Hepatocyte (in vitro differentiated cells): ENCODE data around the gene LRRK1.

Experiments
- CTCF ChIP-seq: fragments of 200-600 bp; sonication (generic); IDR thresholded peaks from 2 replicates; pipeline ENCODE4 v1.5.1; 2016; ENCODE audit warnings: antibody characterized with exemption, mild to moderate bottlenecking; ENCODE audit not compliant: poor library complexity
- EZH2 ChIP-seq: fragments of 200-600 bp; sonication (generic); IDR thresholded peaks from 2 replicates; pipeline ENCODE4 v1.6.1; 2016; ENCODE audit warnings: antibody characterized with exemption, mild to moderate bottlenecking, borderline replicate concordance
- EZH2phosphoT487 ChIP-seq: fragments of 200-600 bp; sonication (generic); IDR thresholded peaks from one replicate; pipeline ENCODE4 v1.6.1; 2018; ENCODE audit warnings: antibody characterized with exemption, mild to moderate bottlenecking, low read depth, moderate library complexity; ENCODE audit not compliant: unreplicated experiment, severe bottlenecking

DNA sequence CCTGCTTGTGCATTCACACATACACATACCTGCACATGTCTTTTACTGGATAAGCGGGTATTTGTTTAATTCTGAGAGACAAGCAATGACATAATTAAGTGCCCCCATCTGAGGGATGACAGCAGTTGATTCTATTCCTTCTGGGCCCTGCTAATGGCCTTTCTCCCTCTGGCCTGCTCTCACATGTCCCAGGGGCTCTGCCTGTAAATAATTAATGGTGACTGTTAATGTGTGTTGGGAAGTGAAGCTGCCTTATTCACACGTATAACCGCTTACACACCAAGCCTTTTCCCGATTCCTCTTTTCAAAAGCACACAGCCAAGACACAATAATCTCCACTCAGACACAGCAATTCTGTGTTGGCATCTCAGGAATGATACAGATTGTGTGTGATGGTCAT lies 47.8 kb downstream of the LRRK1 start:
- no peak for TF ChIP-seq CTCF
- TF ChIP-seq EZH2, result no peak
- no peak for TF ChIP-seq EZH2phosphoT487
